SK-N-MC (cell line): Measurements from ENCODE around the gene P4HA3.

Experiments used
- EZH2 ChIP-seq: fragments of 200-600 bp; sonication (generic); IDR thresholded peaks from one replicate; pipeline ENCODE4 v1.6.1; 2017; ENCODE audit warnings: antibody characterized with exemption
- FOXP2 ChIP-seq: optimal IDR thresholded peaks from 2 replicates; pipeline ENCODE3; 2011; ENCODE audit warnings: mild to moderate bottlenecking, moderate library complexity; ENCODE audit not compliant: insufficient read depth; ENCODE audit errors: extremely low read length, control extremely low read depth
- POLR2AphosphoS5 ChIP-seq: IDR thresholded peaks from 2 replicates; pipeline ENCODE4 v1.6.1; 2012; ENCODE audit warnings: mild to moderate bottlenecking, low read depth, low read length, borderline replicate concordance

DNA sequence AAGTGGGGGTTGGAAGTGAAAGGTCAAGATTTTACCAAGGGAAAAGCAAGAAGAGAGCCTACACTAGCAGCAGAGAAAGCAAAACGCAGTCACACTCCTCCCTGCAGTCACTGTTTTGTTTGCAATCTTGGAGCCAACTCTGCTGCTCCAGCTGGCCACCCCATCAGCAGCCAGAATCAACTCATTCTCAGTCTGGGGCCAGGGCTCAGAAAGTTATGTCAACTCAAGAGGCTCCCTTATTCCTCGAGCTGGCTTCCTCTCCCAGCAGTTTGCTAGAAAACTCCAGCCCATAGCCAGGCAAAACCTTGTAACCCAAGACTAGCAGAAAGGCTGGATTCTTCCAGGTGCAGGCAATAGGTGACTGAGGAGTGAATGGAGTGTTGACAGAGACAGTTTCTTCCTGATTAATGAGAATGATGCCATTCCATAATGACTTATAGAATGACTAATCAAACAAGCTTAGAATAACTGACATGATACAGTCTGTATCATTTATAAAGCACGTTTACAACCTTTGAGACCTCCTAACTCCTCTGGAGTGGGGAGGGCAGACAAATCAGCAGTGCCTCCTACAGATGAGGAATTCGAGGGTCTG lies 53.4 kb downstream of the P4HA3 start:
- no peak for TF ChIP-seq FOXP2
- TF ChIP-seq POLR2AphosphoS5 = no peak
- TF ChIP-seq EZH2 = no peak
